A549 (cell line): ENCODE measurements around the gene MTMR6.

Experiments
- CHD2 ChIP-seq: fragments of 150-350 bp; IDR thresholded peaks from 2 replicates; pipeline ENCODE4 v1.6.1; 2014; ENCODE audit warnings: low read length; ENCODE audit not compliant: partially characterized antibody
- CTCF ChIP-seq: fragments of >200 bp; sonication (Bioruptor Twin); formaldehyde crosslinking; IDR thresholded peaks from 3 replicates; pipeline ENCODE4 v1.5.1; 2016
- MAFK ChIP-seq: fragments of 450-650 bp; IDR thresholded peaks from 2 replicates; pipeline ENCODE4 v1.6.1; 2014; ENCODE audit not compliant: partially characterized antibody
- NFE2L2 ChIP-seq: fragments of 150-350 bp; conservative IDR thresholded peaks from 2 replicates; pipeline ENCODE4 v1.6.1; 2014; ENCODE audit warnings: low read length
- RAD21 ChIP-seq, 2 experiments: fragments of >200 bp in 1 of 2; sonication (Bioruptor Twin) in 1 of 2; formaldehyde crosslinking in 1 of 2; IDR thresholded peaks in 1 of 2; conservative IDR thresholded peaks in 1 of 2; 2 replicates in 1 of 2; 3 replicates in 1 of 2; pipeline ENCODE4 v1.6.1; 2012 to 2018; ENCODE audit warnings: inconsistent platforms in 1 of 2

DNA sequence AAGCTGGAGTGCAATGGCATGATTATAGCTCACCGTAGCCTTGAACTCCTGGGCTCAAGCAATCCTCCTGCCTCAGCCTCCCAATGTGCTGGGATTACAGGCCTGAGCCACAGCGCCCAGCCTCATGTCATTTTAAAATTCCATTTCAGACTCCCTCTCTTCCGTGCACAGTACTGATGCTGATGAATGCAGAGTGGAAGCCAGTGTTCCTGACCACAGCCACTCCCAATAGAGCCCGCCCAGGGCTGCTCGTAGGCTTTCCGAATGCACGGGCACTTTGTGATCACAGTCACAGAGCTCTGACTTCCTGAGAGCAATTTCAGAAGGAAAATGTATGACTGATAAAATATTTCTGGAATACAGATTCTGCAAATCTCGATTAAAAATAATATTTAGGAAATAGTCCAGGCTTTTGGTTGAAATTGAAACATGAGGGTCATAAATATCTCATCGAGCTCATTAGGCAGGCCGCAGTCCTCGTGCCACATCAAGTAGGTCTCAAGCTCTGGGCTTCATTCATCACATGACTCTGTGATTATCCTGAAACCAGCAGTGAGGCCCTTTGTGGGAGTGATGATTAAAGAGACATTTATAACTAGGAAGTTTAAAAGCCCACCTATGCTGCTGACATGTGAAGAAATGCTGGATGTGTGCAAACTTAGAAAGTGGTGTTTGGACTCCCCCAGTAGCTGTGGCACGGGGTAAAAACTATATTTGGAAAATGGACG lies 76.3 kb downstream of the MTMR6 start:
- TF ChIP-seq CTCF (no peak), NFE2L2 (no peak), RAD21 (conservative IDR thresholded peaks at IDR 0.05 in 1 of 2, IDR thresholded peaks at IDR 0.05 in 1 of 2) (no peak), CHD2 (no peak), MAFK (no peak)
